ENCODE measurements around the gene HS6ST3.
"Not testable (repeated sequence)": the region's sequence is repeated elsewhere in the genome, so short reads cannot be mapped to it uniquely, and the experiment has no call there.

The HS6ST3 gene

DNA sequence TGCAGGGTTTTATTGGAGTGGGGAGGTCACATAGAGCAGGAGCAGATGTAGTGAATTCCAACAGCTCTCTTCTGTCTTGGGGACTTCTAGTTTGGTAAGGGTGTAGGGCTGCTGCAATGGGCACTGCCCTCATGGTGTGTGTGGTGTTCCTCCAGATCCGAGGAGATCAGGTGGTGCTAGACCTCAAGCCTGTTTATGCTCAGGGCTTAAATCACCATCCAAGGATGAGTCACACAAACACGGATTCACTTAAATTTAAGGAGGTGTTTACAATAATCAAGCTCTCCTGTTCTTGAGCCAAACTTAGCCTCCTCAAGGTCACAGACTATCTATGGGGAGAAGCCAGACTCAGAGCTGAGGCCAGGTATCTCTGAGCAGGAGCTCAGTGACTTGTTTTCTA is 23.0 kb downstream of the HS6ST3 start:
- no peak overlapping the region for H3K27ac Mint-ChIP-seq
- H3K4me1 Mint-ChIP-seq (ENCODE audit: low read depth), result no peaks in the 10 kb centered on the region
- no peak for DNase-seq (ENCODE audit: low spot score)
- no peaks in the 10 kb centered on the region for H3K36me3 Mint-ChIP-seq (ENCODE audit: low read depth)
- H3K9me3 Mint-ChIP-seq, result no peaks in the 10 kb centered on the region
- H3K27me3 Mint-ChIP-seq (ENCODE audit: low read depth), result no peaks in the 10 kb centered on the region
- no peak overlapping the region for H3K4me3 Mint-ChIP-seq

DNA sequence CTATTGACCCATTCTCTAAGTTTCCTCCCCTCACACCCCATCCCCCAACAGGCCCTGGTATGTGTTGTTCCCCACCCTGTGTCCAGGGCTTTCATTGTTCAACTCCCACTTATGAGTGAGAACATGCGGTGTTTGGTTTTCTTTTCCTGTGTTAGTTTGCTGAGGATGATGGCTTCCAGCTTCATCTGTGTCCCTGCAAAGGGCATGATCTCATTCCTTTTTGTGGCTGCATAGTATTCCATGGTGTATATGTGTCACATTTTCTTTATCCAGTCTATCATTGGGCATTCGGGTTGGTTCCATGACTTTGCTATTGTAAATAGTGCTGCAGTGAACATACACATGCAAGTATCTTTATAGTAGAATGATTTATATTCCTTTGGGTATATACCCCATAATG is 25.5 kb downstream of the HS6ST3 start:
- H3K27ac Mint-ChIP-seq; H3K27me3 Mint-ChIP-seq (ENCODE audit: low read depth); H3K4me1 Mint-ChIP-seq (ENCODE audit: low read depth); H3K4me3 Mint-ChIP-seq; H3K9me3 Mint-ChIP-seq; DNase-seq (ENCODE audit: low spot score); H3K36me3 Mint-ChIP-seq (ENCODE audit: low read depth): not testable (repeated sequence)

DNA sequence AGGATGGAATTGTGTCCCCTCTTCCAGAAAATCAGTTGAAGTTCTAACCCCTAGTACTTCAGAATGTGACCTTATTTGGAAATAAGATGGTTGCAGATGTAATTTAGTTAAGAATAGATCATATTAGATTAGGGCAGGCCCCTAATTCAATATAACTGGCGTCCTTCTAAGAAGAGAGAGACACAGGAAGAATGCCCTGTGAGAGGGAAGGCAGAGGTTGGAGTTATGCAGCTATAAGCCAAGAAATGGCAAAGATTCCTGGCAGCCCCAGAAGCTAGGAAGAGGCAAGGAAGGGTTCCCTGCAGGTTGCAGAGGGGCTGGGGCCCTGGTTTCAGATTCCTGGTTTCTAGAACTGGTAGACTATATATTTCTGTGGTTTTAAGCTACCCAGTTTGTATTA is 30.0 kb downstream of the HS6ST3 start:
- no peaks in the 10 kb centered on the region for H3K36me3 Mint-ChIP-seq (ENCODE audit: low read depth)

DNA sequence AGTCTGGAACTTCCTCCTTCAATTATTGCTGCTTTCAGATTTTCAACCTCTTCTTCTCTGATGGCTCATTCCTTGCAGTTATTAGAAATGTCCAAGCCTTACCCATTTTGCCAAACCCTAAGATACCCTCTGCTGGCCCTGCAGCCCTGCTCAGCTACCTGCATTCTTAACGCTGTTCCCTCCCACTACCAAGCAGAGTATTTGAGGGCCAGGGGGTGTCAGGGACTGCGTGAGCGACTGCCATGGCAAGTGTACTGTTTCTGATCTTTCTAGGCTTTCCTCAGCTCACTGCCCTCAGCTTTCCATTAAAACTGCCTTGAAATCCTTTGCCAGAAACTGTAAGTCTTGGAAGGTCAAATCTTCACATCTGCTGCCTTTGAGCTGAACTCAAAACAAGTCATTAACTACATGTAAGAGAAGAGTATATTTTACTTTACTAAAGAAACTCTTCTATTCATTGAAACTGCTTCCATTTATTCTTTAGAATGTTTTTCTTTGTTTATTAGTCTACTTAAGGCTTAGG is 41.0 kb downstream of the HS6ST3 start:
- H3K36me3 Mint-ChIP-seq (ENCODE audit: low read depth), result no peaks in the 10 kb centered on the region
- no peak overlapping the region for H3K27ac Mint-ChIP-seq
- no peaks in the 10 kb centered on the region for H3K4me1 Mint-ChIP-seq (ENCODE audit: low read depth)
- DNase-seq (ENCODE audit: low spot score), result no peak
- H3K9me3 Mint-ChIP-seq, result no peaks in the 10 kb centered on the region
- H3K4me3 Mint-ChIP-seq, result no peak overlapping the region
- H3K27me3 Mint-ChIP-seq (ENCODE audit: low read depth), result no peaks in the 10 kb centered on the region

More for the DNA sequence above, 30.0 kb downstream of the HS6ST3 start:
- no peak overlapping the region for H3K4me3 Mint-ChIP-seq
- no peak overlapping the region for H3K27ac Mint-ChIP-seq
- DNase-seq (ENCODE audit: low spot score), result no peak
- no peaks in the 10 kb centered on the region for H3K27me3 Mint-ChIP-seq (ENCODE audit: low read depth)
- H3K9me3 Mint-ChIP-seq, result no peaks in the 10 kb centered on the region
- no peaks in the 10 kb centered on the region for H3K4me1 Mint-ChIP-seq (ENCODE audit: low read depth)

DNA sequence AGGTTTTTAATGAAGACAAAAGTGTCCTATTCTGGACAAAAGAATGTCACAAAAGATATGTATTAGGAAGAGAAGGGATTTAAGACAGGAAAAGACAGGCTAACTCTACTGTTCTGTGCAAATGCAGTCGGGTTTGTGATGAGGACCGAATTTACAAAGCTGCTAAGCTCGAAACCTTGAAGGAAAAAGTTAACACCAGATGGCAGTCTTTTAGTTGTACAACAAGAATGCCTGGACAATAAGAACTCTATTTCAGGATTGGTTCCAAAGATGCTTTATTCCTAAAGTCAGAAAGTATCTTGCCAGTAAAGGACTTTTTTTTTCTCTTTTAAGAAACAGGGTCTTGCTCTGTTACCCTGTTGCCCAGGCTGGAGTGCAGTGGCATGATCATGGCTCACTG is 51.1 kb downstream of the HS6ST3 start:
- Mint-ChIP-seq H3K4me3 (no peak overlapping the region), H3K27me3 (ENCODE audit: low read depth) (no peaks in the 10 kb centered on the region)
- no peak for DNase-seq (ENCODE audit: low spot score)

DNA sequence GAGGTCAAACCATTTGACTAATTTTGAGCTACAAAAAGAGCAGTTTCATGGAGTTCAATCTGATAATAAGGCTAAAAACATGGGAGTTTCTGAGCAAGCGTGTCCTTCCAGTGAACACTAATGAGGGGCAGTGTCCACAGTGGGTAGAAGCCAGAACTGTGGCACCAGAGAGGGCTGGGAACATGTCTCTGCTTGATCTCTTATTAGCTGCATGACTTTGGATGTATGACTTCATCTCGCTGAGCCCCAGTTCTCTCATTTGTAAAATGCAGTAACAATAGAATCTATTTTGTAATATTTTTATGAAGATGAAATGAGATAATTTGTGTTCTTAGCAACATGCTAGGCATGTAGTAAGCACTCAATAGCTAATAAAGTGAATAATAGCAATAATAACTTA is 69.8 kb downstream of the HS6ST3 start:
- no peaks in the 10 kb centered on the region for H3K36me3 Mint-ChIP-seq (ENCODE audit: low read depth)
- no peaks in the 10 kb centered on the region for H3K4me1 Mint-ChIP-seq (ENCODE audit: low read depth)
- no peak overlapping the region for H3K4me3 Mint-ChIP-seq
- no peaks in the 10 kb centered on the region for H3K27me3 Mint-ChIP-seq (ENCODE audit: low read depth)
- no peak for DNase-seq (ENCODE audit: low spot score)
- no peak overlapping the region for H3K27ac Mint-ChIP-seq
- no peaks in the 10 kb centered on the region for H3K9me3 Mint-ChIP-seq

More for the DNA sequence above, 51.1 kb downstream of the HS6ST3 start:
- Mint-ChIP-seq H3K9me3 (no peaks in the 10 kb centered on the region), H3K4me1 (ENCODE audit: low read depth) (no peaks in the 10 kb centered on the region), H3K36me3 (ENCODE audit: low read depth) (no peaks in the 10 kb centered on the region), H3K27ac (no peak overlapping the region)

DNA sequence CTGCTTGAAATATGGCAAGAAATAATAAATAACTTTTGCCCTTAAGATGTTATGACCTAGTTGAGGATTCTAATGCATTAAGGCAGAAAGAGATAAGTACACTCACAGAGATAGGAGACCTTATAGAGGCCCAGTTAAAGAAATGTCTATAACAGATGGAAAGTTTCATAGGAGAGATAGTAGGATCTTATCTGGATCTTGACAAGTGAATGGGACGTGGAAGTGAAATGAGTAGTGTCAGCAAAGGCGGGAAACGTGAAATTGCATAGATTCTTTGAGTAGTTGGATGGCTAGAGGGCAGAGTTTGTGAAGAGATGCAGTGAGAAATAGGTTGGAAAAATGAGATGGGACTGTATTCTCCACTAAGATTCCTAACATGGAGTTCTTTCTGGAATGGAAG is 71.2 kb downstream of the HS6ST3 start:
- Mint-ChIP-seq H3K4me1 (ENCODE audit: low read depth) (no peaks in the 10 kb centered on the region), H3K27me3 (ENCODE audit: low read depth) (no peaks in the 10 kb centered on the region), H3K27ac (no peak overlapping the region), H3K9me3 (no peaks in the 10 kb centered on the region), H3K36me3 (ENCODE audit: low read depth) (no peaks in the 10 kb centered on the region), H3K4me3 (no peak overlapping the region)
- no peak for DNase-seq (ENCODE audit: low spot score)

DNA sequence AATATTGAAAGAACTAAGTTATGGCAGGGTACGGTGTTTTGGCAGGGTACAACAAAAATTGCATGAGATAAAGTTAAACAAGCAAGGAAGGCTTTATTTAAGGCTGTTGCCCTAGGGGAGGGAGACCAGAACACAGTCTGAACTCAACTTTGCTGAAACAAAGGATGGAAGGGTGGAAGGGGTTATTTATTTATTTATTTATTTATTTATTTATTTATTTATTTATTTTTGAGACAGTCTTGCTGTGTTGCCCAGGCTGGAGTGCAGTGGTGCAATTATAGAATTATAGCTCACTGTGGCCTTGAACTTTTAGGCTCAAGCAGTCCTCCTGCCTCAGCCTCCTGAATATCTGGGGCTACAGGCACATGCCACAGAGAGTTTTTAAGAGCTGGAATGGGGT is 75.9 kb downstream of the HS6ST3 start:
- DNase-seq (ENCODE audit: low spot score), result no peak
- no peak overlapping the region for H3K4me3 Mint-ChIP-seq
- H3K27me3 Mint-ChIP-seq (ENCODE audit: low read depth), result no peaks in the 10 kb centered on the region
- no peaks in the 10 kb centered on the region for H3K9me3 Mint-ChIP-seq
- no peaks in the 10 kb centered on the region for H3K36me3 Mint-ChIP-seq (ENCODE audit: low read depth)
- no peaks in the 10 kb centered on the region for H3K4me1 Mint-ChIP-seq (ENCODE audit: low read depth)
- no peak overlapping the region for H3K27ac Mint-ChIP-seq

DNA sequence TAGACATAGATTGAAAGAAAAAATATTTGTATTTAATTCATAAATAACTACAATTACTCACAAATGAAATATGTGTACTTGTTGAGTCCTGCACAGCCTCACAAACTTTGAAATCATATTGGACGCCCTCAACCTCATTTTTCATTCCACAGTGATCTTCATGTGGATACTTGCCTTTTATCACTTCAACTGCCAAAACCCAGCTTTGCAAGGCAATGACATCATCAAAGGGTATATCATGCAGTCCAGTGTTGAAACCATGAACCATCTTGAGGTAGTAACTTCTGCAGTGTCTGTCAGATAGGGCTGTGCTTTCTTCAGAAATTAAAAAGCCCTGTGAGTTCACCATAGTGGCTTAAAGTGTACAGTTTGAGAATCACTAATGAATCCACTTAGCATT is 82.2 kb downstream of the HS6ST3 start:
- Mint-ChIP-seq H3K27ac (no peak overlapping the region), H3K4me3 (no peak overlapping the region), H3K4me1 (ENCODE audit: low read depth) (no peaks in the 10 kb centered on the region), H3K36me3 (ENCODE audit: low read depth) (no peaks in the 10 kb centered on the region), H3K9me3 (no peaks in the 10 kb centered on the region), H3K27me3 (ENCODE audit: low read depth) (no peaks in the 10 kb centered on the region)
- no peak for DNase-seq (ENCODE audit: low spot score)

DNA sequence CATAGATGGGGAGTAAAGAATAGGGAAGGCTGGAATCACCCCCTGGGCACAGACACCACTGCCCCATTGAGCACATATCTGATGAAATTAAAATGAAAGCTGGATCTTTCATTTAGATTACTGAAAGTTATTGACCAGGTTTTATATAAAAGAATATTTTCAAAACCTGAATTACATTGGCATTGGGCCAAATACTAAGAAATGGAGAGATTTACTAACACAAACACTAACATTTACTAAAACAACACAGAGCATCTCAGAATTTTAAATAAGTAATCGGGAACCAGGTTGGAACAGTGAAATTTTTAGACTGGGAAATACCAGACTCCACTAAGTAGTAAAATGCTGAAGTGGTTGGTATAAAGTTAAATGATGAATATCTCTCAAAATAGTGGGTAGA is 88.9 kb downstream of the HS6ST3 start:
- H3K27ac Mint-ChIP-seq, result no peak overlapping the region
- no peaks in the 10 kb centered on the region for H3K36me3 Mint-ChIP-seq (ENCODE audit: low read depth)
- H3K4me3 Mint-ChIP-seq, result no peak overlapping the region
- no peak for DNase-seq (ENCODE audit: low spot score)
- H3K27me3 Mint-ChIP-seq (ENCODE audit: low read depth), result no peaks in the 10 kb centered on the region
- H3K4me1 Mint-ChIP-seq (ENCODE audit: low read depth), result no peaks in the 10 kb centered on the region
- H3K9me3 Mint-ChIP-seq, result peaks cover 4% of the 10 kb centered on the region

DNA sequence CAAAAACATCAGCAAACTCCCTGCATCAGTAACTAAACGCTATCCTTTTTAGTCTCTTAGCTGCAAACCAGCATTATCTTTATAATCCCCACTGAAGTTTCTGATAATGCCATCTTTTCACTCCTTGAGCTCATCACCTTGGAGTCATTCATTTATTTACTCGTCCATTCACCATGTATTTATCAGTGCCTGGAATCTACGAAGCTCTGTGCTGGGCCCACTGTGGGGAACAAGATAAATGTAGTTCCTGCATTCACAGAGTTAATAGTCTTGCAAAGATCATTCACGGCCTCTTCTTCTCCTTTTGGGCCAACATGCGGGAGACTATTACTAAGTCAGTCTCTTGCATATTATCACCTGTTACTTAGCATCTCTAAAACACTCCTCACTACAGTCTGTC is 89.4 kb downstream of the HS6ST3 start:
- H3K36me3 Mint-ChIP-seq (ENCODE audit: low read depth), result no peaks in the 10 kb centered on the region
- no peak overlapping the region for H3K27ac Mint-ChIP-seq
- peaks cover 4% of the 10 kb centered on the region for H3K9me3 Mint-ChIP-seq
- DNase-seq (ENCODE audit: low spot score), result no peak
- H3K27me3 Mint-ChIP-seq (ENCODE audit: low read depth), result no peaks in the 10 kb centered on the region
- no peaks in the 10 kb centered on the region for H3K4me1 Mint-ChIP-seq (ENCODE audit: low read depth)
- no peak overlapping the region for H3K4me3 Mint-ChIP-seq

DNA sequence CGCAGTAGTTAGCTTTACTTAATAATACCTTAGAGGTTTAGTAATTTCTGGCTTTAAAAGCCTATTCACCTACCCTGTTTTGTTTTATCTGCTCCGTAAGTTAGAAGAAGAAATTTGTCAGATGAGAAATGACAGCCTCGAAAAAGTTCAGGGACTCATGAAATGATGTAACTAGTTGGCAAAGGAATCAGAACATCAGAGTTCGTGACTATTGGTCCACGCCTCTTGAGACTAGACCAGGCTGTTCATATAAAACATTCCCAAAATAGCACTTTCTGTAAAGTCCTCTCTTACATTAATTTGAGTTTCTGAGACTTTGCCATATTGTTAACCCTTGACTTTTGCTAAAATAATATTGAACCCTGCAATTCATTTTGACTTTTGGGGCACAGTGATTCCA is 92.0 kb downstream of the HS6ST3 start:
- H3K4me3 Mint-ChIP-seq, result no peak overlapping the region
- no peaks in the 10 kb centered on the region for H3K36me3 Mint-ChIP-seq (ENCODE audit: low read depth)
- no peak overlapping the region for H3K27ac Mint-ChIP-seq
- H3K27me3 Mint-ChIP-seq (ENCODE audit: low read depth), result no peaks in the 10 kb centered on the region
- peaks cover 4% of the 10 kb centered on the region for H3K9me3 Mint-ChIP-seq
- no peaks in the 10 kb centered on the region for H3K4me1 Mint-ChIP-seq (ENCODE audit: low read depth)
- DNase-seq (ENCODE audit: low spot score), result no peak

DNA sequence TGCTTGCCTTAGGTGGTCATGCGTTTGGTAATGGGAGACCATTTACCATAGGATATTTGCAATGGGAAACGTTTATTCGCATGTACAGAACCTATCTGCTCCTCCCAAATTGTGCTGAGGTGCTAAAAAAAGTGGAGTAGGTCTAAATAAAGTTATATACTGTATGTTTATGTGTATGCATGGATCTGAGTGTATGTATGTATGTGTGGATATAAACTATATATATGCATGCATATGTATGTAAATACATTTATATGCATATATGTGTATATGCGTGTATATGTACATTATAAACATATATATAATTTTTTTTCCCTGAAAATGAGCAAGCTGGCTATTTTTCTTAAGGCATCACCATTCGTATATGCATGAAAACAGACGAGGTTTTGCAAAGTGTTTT is 95.9 kb downstream of the HS6ST3 start:
- peaks cover 4% of the 10 kb centered on the region for H3K9me3 Mint-ChIP-seq
- no peaks in the 10 kb centered on the region for H3K4me1 Mint-ChIP-seq (ENCODE audit: low read depth)
- DNase-seq (ENCODE audit: low spot score), result no peak
- no peak overlapping the region for H3K4me3 Mint-ChIP-seq
- no peak overlapping the region for H3K27ac Mint-ChIP-seq
- no peaks in the 10 kb centered on the region for H3K36me3 Mint-ChIP-seq (ENCODE audit: low read depth)
- no peaks in the 10 kb centered on the region for H3K27me3 Mint-ChIP-seq (ENCODE audit: low read depth)

DNA sequence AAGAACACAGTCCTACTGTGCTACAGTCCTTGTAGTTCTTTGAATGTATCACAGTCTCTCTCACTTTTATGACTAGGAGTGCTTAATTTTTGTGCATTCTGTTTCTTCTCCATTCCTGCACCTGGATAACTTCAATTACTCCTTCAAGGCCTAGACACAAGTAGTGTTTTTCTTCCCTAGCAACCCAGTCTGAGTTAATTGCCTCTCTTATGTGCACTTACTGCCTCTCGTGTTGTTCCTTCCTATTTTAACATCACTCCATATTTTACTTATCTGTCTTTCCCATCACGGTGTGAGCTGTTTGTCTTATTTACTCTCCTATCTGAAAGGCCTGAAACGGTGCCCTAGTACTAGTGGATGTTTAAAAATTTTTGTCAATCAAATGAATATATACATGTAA is 101.5 kb downstream of the HS6ST3 start:
- Mint-ChIP-seq H3K9me3 (peaks cover 8% of the 10 kb centered on the region), H3K4me3 (no peak overlapping the region), H3K27ac (no peak overlapping the region), H3K4me1 (ENCODE audit: low read depth) (no peaks in the 10 kb centered on the region), H3K27me3 (ENCODE audit: low read depth) (no peaks in the 10 kb centered on the region), H3K36me3 (ENCODE audit: low read depth) (no peaks in the 10 kb centered on the region)
- DNase-seq (ENCODE audit: low spot score), result no peak

DNA sequence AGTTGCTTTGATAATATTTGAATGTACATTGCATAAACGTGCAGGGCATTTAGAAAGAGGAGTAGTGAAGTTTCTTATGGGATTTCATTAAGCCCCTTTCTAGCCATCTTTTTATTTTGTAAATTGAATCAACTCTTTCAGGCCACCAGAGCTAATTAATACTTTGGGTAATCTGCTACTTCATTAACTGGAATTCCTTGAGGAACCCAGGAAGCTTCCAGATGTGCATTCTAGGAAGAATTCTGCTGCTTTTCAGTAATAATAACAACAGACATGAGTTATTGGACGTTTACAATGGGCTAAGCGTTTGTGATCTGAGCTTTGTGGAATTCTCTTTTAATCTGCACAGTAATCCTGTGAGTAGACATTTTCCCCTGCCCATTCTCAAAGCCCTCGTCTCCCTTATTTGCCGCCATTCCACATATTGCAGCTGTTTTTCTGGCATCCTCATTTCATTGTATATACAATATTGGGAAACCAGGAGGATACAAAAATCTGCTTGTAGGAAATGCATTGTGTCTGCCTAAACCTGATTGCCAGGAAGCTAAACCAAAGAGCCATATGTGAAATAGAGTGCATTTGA is 103.9 kb downstream of the HS6ST3 start:
- H3K4me1 Mint-ChIP-seq (ENCODE audit: low read depth), result no peaks in the 10 kb centered on the region
- no peaks in the 10 kb centered on the region for H3K36me3 Mint-ChIP-seq (ENCODE audit: low read depth)
- H3K9me3 Mint-ChIP-seq, result peaks cover 12% of the 10 kb centered on the region
- H3K27me3 Mint-ChIP-seq (ENCODE audit: low read depth), result no peaks in the 10 kb centered on the region
- no peak for DNase-seq (ENCODE audit: low spot score)
- H3K27ac Mint-ChIP-seq, result no peak overlapping the region
- H3K4me3 Mint-ChIP-seq, result no peak overlapping the region
